ENCODE results near the gene INAFM1. TPM values are rescaled to one million over a fixed set of nuclear protein-coding genes. Genes with fewer than 3 reads are reported as not detected.

Gene INAFM1
- 1 to 10 TPM; 5.6 to 7.4 TPM for polyA plus RNA-seq

DNA sequence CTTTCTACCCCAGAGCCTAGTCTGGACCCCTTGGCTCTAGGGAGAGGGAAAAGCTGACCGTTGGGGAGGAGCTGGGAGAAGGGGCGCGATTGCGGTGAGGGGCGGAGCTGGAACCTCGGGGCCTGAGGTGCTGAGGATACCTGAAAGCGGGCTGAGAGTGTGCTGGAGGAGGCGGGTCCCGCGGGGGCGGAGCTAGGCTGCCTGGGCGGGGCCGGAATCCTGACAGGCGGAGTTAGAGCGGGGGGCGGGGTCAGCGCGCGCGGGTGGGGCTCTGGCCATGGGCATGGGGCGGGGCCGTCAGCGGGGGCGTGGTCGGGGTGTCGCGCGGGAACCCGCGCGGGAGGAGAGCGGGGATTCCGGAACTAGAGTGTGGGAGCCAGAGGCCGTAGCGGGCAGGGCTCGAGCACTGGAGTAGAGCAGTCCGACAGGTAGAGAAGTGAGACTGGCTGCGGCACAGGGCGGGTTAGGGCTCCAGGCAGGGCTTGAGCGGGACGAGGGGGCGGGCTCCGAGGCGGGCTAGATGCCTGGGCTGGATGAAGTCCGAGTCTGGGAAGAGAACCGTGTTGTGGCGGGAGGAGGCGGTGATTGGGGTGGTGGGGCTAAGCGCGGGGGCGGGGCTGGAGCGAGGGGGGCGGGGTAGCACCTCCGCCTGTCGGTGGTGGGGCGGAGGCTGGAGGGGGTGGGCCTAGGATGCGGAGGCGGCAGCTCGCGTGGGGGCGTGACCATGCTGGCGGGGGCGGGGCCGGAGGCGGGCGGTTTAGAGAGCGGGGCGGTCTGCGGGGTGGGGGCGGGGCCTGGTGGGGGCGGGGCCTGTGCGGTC, at the start of gene INAFM1:
TSS of gene INAFM1 (plus strand) at position 815 of the 820 bp plus-strand sequence. CDS start 35 bp downstream, outside the sequence.
- Histone ChIP-seq H3K27ac (ENCODE audit: low read depth in 2 of 2, low read length in 1 of 2) (peak within 1 kb of the TSS; percentile 96 to 100), H3K27me3 (ENCODE audit: control insufficient read depth in 1 of 2, insufficient read depth in 2 of 2, low read length in 2 of 2) (no peaks in the 10 kb centered on the region), H3K36me3 (ENCODE audit: control insufficient read depth in 2 of 2, insufficient read depth in 2 of 2, low read length in 1 of 2) (peaks cover 2 to 19% of the 10 kb centered on the region in 2 donors), H3K4me3 (ENCODE audit: low read depth in 1 of 2, low read length in 2 of 2) (peak within 1 kb of the TSS; percentile 59 to 69), H3K4me1 (ENCODE audit: control insufficient read depth in 2 of 2, insufficient read depth in 2 of 2, low read length in 1 of 2) (peaks cover 4 to 7% of the 10 kb centered on the region in 2 donors), H3K9me3 (ENCODE audit: control insufficient read depth in 2 of 2, insufficient read depth in 1 of 2, low read depth in 1 of 2, low read length in 1 of 2) (no peaks in the 10 kb centered on the region)
- WGBS, 2 donors: 1 to 2% methylated on average over 46 to 71 of the region's 72 CpGs

DNA sequence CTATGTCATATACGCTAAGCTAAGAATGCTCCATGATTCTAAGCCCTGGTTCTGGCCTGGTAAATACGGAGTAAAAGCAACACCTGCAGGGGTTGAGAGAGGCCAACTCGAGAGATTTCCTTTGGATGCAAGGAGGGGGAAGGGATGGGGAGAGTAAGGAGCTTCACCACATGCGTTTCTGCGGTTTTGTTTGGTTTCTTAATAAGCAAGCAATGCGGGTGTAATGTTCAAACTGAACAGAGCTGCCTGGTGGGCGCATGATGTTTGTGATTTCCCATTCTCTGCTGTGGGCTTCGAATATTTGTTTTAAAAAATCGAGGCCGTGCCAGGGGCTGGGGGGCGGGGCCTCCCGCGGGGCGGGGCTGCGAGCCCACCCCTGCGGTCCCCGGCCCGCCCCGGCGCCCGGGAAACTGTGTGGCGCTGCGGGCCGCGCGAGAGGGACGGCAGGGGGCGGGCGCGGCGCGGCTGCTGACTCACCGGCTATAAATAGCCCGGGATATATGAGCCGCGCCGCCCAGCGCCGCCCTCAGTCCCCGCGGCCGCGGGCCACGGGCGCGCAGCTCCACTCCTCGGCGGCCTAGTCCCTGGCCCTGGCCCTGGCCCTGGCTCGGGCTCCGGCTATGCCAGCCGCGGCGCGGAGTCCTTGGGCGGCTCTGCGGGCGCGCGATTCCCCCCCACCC, 48.8 kb upstream of the INAFM1 start:
- no peaks in the 10 kb centered on the region for H3K27me3 ChIP-seq (ENCODE audit: control insufficient read depth in 1 of 2, insufficient read depth in 2 of 2, low read length in 2 of 2)
- peak overlapping the region; percentile 48 to 53 for H3K4me3 ChIP-seq (ENCODE audit: low read depth in 1 of 2, low read length in 2 of 2)
- no peaks in the 10 kb centered on the region for H3K9me3 ChIP-seq (ENCODE audit: control insufficient read depth in 2 of 2, insufficient read depth in 1 of 2, low read depth in 1 of 2, low read length in 1 of 2)
- H3K27ac ChIP-seq (ENCODE audit: low read depth in 2 of 2, low read length in 1 of 2): peak overlapping the region; percentile 95 to 96
- H3K36me3 ChIP-seq (ENCODE audit: control insufficient read depth in 2 of 2, insufficient read depth in 2 of 2, low read length in 1 of 2): peaks cover 0 to 7% of the 10 kb centered on the region in 2 donors
- 3 to 5% methylated on average over 27 to 59 of the region's 59 CpGs for WGBS, 2 donors
- peaks cover 0 to 27% of the 10 kb centered on the region in 2 donors for H3K4me1 ChIP-seq (ENCODE audit: control insufficient read depth in 2 of 2, insufficient read depth in 2 of 2, low read length in 1 of 2)

DNA sequence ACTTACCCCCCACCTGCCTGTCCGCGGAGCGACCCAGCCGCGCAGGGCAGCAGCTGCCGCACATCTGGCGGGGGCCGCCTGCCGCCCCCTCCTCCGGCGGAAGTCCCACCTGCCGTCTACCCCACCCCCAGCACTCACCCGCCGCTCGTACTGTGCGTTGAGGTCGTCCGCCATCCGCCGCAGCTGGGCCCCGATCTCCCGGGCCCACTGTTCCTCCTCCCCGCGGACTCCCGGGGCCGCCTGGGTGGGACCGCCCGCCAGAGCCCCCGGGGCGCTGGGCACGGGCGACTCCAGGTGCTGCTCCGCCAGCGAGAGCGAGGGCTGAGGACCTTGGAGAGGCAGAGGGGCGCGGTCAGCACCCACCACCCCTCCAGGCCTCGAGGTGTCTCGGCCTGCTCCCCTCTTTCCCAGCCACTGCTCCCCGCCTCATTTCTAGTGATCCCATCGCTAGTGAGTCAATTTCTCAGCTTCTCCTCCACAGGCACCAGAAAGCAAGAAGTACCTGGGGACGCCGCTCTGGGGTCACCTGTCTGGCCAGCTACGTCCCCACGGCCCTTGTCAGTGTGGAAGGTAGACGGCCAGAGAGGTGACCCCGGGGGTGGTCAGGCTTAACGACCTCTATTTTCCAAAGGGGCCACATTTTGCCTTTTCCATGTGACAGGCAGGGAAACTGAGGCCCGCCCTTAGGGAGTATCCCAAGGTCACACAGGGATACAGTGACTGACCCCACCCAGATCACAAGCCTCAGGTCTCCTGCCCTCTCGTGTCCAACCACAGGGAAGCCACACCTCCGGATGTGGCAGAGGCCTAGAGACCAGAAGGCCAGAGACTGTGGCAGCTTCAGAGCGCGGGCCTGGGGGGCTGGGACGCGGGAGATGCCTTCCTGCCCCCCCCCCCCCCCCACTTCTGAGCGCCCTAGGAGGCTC, 48.0 kb upstream of the INAFM1 start:
- 4 to 7% methylated on average over 51 to 56 of the region's 56 CpGs for WGBS, 2 donors
- Histone ChIP-seq H3K4me3 (ENCODE audit: low read depth in 1 of 2, low read length in 2 of 2) (peak overlapping the region; percentile 48 to 53), H3K4me1 (ENCODE audit: control insufficient read depth in 2 of 2, insufficient read depth in 2 of 2, low read length in 1 of 2) (peaks cover 0 to 32% of the 10 kb centered on the region in 2 donors), H3K9me3 (ENCODE audit: control insufficient read depth in 2 of 2, insufficient read depth in 1 of 2, low read depth in 1 of 2, low read length in 1 of 2) (no peaks in the 10 kb centered on the region), H3K27me3 (ENCODE audit: control insufficient read depth in 1 of 2, insufficient read depth in 2 of 2, low read length in 2 of 2) (no peaks in the 10 kb centered on the region), H3K27ac (ENCODE audit: low read depth in 2 of 2, low read length in 1 of 2) (peak overlapping the region; percentile 95 to 96), H3K36me3 (ENCODE audit: control insufficient read depth in 2 of 2, insufficient read depth in 2 of 2, low read length in 1 of 2) (peaks cover 0 to 2% of the 10 kb centered on the region in 2 donors)

DNA sequence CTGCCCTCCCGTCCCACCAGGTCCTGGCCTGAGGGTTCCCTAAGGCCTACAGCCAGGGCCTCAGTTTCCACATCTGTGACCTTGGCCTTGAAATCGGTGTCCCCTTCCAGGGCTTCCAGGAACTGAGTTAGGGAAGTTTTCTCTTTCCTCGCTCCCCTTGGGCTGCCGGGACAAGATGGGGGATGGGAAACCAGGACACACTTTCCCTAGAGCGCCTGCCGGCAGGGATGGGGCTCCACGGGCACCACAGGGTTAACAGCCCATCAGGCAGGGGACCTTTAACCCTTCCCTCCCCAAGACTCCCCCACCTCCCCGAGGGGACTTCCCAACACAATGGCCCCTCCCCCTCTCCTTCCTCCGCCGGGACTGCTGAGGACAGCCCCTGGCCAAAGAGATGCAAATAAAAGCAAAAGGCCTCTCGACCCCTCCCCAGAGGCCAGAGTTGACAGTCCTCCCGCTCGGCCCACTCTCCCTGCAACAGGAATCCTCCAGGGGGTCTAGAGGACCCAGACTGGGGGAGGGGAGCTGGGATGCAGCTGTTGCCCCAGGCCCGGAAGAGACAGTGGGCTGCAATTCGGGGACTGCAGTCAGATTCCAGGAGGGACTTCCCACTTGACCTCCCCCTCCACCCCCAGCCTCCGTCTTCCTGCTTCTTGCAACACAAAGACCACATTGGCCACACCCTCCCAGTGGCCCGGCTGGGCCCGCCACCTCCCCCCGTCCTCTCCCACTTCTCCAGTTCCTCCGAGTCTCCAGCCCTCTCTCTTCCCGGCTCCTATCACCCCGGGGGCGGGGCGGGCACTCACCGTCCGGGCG, 47.1 kb upstream of the INAFM1 start:
- no peaks in the 10 kb centered on the region for H3K36me3 ChIP-seq (ENCODE audit: control insufficient read depth in 2 of 2, insufficient read depth in 2 of 2, low read length in 1 of 2)
- H3K9me3 ChIP-seq (ENCODE audit: control insufficient read depth in 2 of 2, insufficient read depth in 1 of 2, low read depth in 1 of 2, low read length in 1 of 2): no peaks in the 10 kb centered on the region
- WGBS, 2 donors: 3 to 5% methylated on average over 22 to 27 of the region's 27 CpGs
- H3K27me3 ChIP-seq (ENCODE audit: control insufficient read depth in 1 of 2, insufficient read depth in 2 of 2, low read length in 2 of 2): no peaks in the 10 kb centered on the region
- H3K4me1 ChIP-seq (ENCODE audit: control insufficient read depth in 2 of 2, insufficient read depth in 2 of 2, low read length in 1 of 2): peaks cover 0 to 36% of the 10 kb centered on the region in 2 donors
- H3K4me3 ChIP-seq (ENCODE audit: low read depth in 1 of 2, low read length in 2 of 2): peak overlapping the region; percentile 24 to 36
- H3K27ac ChIP-seq (ENCODE audit: low read depth in 2 of 2, low read length in 1 of 2): peak overlapping the region; percentile 95 to 96

DNA sequence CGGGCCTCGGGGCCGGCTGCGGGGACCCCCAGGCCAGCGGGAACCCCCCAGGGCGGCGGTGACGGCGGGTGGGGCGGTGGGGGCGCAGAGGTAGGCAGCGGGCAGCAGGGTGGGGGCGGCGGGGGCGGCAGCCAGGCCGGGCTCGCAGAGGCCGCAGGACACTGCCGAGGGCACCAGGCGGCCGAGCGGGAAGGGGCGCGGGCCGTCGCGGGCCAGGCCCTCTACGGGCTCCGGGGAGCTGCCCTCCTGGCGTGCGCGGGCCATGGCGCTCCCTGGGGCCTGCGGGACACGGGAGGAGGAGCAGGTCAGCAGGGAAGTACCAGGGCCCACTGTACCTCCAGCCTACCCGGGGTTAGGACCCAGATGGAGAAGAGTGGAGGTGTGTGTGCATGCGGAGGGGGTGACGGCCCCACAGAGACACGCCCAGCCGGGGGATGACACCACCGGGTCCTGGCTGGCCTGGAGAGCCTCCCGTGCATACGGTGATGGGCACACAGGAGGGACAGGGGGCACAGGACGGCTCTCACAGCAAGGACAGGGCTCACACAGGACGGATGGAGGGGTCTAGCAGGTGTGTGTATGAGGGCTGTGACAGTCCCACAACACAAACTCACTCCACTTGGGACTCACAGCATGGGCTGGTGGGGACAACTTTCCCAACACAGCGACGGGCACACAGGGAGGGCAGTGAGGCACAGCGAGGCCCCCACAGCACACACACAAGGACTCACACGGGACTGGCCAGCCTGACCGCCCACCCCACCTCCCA, 46.3 kb upstream of the INAFM1 start:
- 5 to 7% methylated on average over 32 to 50 of the region's 50 CpGs for WGBS, 2 donors
- Histone ChIP-seq H3K4me1 (ENCODE audit: control insufficient read depth in 2 of 2, insufficient read depth in 2 of 2, low read length in 1 of 2) (peaks cover 0 to 36% of the 10 kb centered on the region in 2 donors), H3K36me3 (ENCODE audit: control insufficient read depth in 2 of 2, insufficient read depth in 2 of 2, low read length in 1 of 2) (no peaks in the 10 kb centered on the region), H3K4me3 (ENCODE audit: low read depth in 1 of 2, low read length in 2 of 2) (peak overlapping the region; percentile 24 to 36), H3K27ac (ENCODE audit: low read depth in 2 of 2, low read length in 1 of 2) (peak overlapping the region; percentile 95 to 96), H3K27me3 (ENCODE audit: control insufficient read depth in 1 of 2, insufficient read depth in 2 of 2, low read length in 2 of 2) (no peaks in the 10 kb centered on the region), H3K9me3 (ENCODE audit: control insufficient read depth in 2 of 2, insufficient read depth in 1 of 2, low read depth in 1 of 2, low read length in 1 of 2) (no peaks in the 10 kb centered on the region)

DNA sequence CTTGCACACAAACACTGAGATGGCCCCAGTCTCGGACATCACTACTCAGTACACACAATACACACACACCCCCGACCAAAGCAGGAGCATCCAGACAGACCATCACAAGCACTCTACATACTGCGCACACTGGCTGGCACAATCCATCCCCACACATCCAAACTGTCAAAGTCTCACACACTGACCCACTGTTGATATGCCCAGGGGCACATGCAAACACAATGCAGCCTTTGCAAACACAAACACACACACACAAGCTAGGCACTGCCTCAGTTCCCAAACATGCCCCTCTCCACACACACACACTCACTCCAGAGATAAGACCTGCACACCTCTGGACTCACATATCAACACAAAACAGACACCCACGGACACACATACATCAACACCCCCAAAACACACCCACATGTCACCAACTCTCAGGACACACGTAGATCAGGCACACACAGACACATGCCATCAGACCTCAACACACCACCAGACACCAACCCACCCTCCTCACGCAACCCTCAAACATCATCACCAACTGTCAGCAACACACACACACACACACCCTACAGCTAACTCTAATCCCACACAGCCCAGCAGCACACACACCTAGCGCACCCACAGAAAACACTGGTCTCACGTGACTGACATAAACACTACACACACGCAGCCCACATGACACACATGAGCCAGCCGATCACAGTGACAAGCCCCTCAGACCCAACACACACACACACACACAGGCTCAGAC, 45.6 kb upstream of the INAFM1 start:
- Histone ChIP-seq H3K36me3 (ENCODE audit: control insufficient read depth in 2 of 2, insufficient read depth in 2 of 2, low read length in 1 of 2) (no peaks in the 10 kb centered on the region), H3K4me3 (ENCODE audit: low read depth in 1 of 2, low read length in 2 of 2) (peak overlapping the region; percentile 68 to 71), H3K4me1 (ENCODE audit: control insufficient read depth in 2 of 2, insufficient read depth in 2 of 2, low read length in 1 of 2) (peaks cover 0 to 36% of the 10 kb centered on the region in 2 donors), H3K27ac (ENCODE audit: low read depth in 2 of 2, low read length in 1 of 2) (peak overlapping the region; percentile 95 to 96), H3K27me3 (ENCODE audit: control insufficient read depth in 1 of 2, insufficient read depth in 2 of 2, low read length in 2 of 2) (no peaks in the 10 kb centered on the region), H3K9me3 (ENCODE audit: control insufficient read depth in 2 of 2, insufficient read depth in 1 of 2, low read depth in 1 of 2, low read length in 1 of 2) (no peaks in the 10 kb centered on the region)
- 19 to 22% methylated on average over 10 of the region's 10 CpGs for WGBS, 2 donors

DNA sequence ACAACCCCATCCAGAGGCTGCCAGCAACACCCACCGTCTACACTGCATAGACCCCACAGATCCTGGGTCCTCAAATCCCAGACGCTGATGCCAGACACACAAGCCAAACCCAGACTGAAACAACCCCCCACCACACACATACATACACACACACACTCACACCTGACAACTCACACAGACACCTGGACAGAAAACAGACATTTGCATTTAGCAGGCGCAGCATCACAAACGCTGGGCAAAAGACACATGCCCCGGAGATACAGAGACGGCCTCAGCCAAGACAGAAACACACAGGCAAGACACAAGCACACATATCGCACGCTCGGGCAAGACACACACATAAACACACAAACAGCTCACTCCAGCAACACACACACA, 45.0 kb upstream of the INAFM1 start:
- Histone ChIP-seq H3K27me3 (ENCODE audit: control insufficient read depth in 1 of 2, insufficient read depth in 2 of 2, low read length in 2 of 2) (no peaks in the 10 kb centered on the region), H3K4me1 (ENCODE audit: control insufficient read depth in 2 of 2, insufficient read depth in 2 of 2, low read length in 1 of 2) (peaks cover 0 to 36% of the 10 kb centered on the region in 2 donors)

More for the DNA sequence above, 45.0 kb upstream of the INAFM1 start:
- no peaks in the 10 kb centered on the region for H3K36me3 ChIP-seq (ENCODE audit: control insufficient read depth in 2 of 2, insufficient read depth in 2 of 2, low read length in 1 of 2)
- peak overlapping the region; percentile 69 to 95 for H3K27ac ChIP-seq (ENCODE audit: low read depth in 2 of 2, low read length in 1 of 2)
- 5 to 8% methylated on average over 9 of the region's 9 CpGs for WGBS, 2 donors
- H3K9me3 ChIP-seq (ENCODE audit: control insufficient read depth in 2 of 2, insufficient read depth in 1 of 2, low read depth in 1 of 2, low read length in 1 of 2): no peaks in the 10 kb centered on the region
- H3K4me3 ChIP-seq (ENCODE audit: low read depth in 1 of 2, low read length in 2 of 2): peak overlapping the region; percentile 68 to 71
